HCT116 (cell line): ENCODE measurements around the gene COMMD3. TPM values are rescaled to one million over a fixed set of nuclear protein-coding genes. Genes with fewer than 3 reads are reported as not detected.

ENCODE experiments used
- ATAC-seq: fragments of 200-7000 bp; cut with Tn5 transposase; 2 replicates; pipeline ENCODE4 v1.9.1; 2020; ENCODE audit warnings: mild to moderate bottlenecking, moderate library complexity
- BruUV-seq: library from RNA; stranded (reverse); fragments of 400-500 nt; replicated peaks from 2 replicates; lab custom pipeline; 2021; lab: Mats Ljungman, UMichigan
- CTCF ChIA-PET: fragments of 300-600 bp; sonication (Branson Sonifier 250); formaldehyde crosslinking; loops from one replicate; lab custom pipeline; 2021; ENCODE audit warnings: antibody characterized with exemption; lab: Charles Lee
- POLR2A ChIA-PET: fragments of 300-600, 350-600 bp; sonication (Branson Sonifier 250); formaldehyde crosslinking; loops from one replicate; lab custom pipeline; 2021; ENCODE audit warnings: antibody characterized with exemption; lab: Charles Lee
- RAD21 ChIA-PET, 2 experiments: fragments of 300-600 bp; sonication (Branson Sonifier 250); formaldehyde crosslinking; loops; one replicate each; lab custom pipeline; 2023; ENCODE audit warnings: low total read pairs in 2 of 2; ENCODE audit not compliant: uncharacterized antibody in 2 of 2, unreplicated experiment in 2 of 2, low non-redundant PET in 1 of 2; lab: Charles Lee
- DNase-seq: peaks from one replicate; pipeline ENCODE4 v3.0.0-alpha.2; 2010; ENCODE audit warnings: low read depth, low spot score
- H2AFZ ChIP-seq: fragments of 200-600 bp; shearing (Covaris generic), sonication (generic); 2 replicates; pipeline ENCODE4 v1.6.1; 2017; ENCODE audit warnings: low read depth, mixed run types, mixed read lengths, antibody characterized with exemption, low read length; ENCODE audit not compliant: poor library complexity, severe bottlenecking
- H3K27ac ChIP-seq: 2 replicates; pipeline ENCODE4 v1.5.1; 2012; ENCODE audit warnings: low read depth, low read length
- H3K27me3 ChIP-seq: fragments of 200-600 bp; sonication (generic); 2 replicates; pipeline ENCODE4 v1.6.1; 2016; ENCODE audit warnings: mixed run types, low read length, mixed read lengths; ENCODE audit not compliant: insufficient read depth
- H3K36me3 ChIP-seq, 2 experiments: fragments of 200-500 bp in 1 of 2; fragments of 200-600 bp in 1 of 2; sonication (Bioruptor generic) in 1 of 2; sonication (generic) in 1 of 2; 2 replicates each; pipeline versions ENCODE4 v1.5.1 to v1.6.1; 2014 to 2016; ENCODE audit warnings: low read length in 2 of 2, inconsistent platforms in 1 of 2, mixed read lengths in 1 of 2, mixed run types in 1 of 2; ENCODE audit not compliant: insufficient read depth in 2 of 2, control insufficient read depth in 1 of 2
- H3K4me1 ChIP-seq, 2 experiments: fragments of 200-600 bp in 1 of 2; sonication (generic) in 1 of 2; 2 replicates each; pipeline versions ENCODE4 v1.5.1 to v1.6.1; 2012 to 2017; ENCODE audit warnings: low read length in 2 of 2, inconsistent platforms in 1 of 2, mild to moderate bottlenecking in 1 of 2, mixed read lengths in 1 of 2, mixed run types in 1 of 2, moderate library complexity in 1 of 2; ENCODE audit not compliant: insufficient read depth in 2 of 2, control insufficient read depth in 1 of 2
- H3K4me2 ChIP-seq: fragments of 200-600 bp; sonication (generic); 2 replicates; pipeline ENCODE4 v1.6.1; 2017; ENCODE audit warnings: mixed run types, low read length, mixed read lengths
- H3K4me3 ChIP-seq, 2 experiments: fragments of 200-600 bp in 1 of 2; sonication (generic) in 1 of 2; replicated peaks in 1 of 2; 2 replicates each; pipeline ENCODE4 v1.5.1; 2011 to 2016; ENCODE audit warnings: low read length in 2 of 2, control low read depth in 1 of 2, low read depth in 1 of 2, mild to moderate bottlenecking in 1 of 2, mixed read lengths in 1 of 2, mixed run types in 1 of 2
- H3K79me2 ChIP-seq: fragments of 200-600 bp; sonication (generic); 2 replicates; pipeline ENCODE4 v1.6.1; 2017; ENCODE audit warnings: mild to moderate bottlenecking, mixed run types, low read length, moderate library complexity, mixed read lengths; ENCODE audit not compliant: insufficient read depth
- H3K9ac ChIP-seq: fragments of 200-600 bp; sonication (generic); 2 replicates; pipeline ENCODE4 v1.6.1; 2016; ENCODE audit warnings: low read length, mixed read lengths
- H3K9me2 ChIP-seq: fragments of 200-600 bp; sonication (generic), shearing (Covaris generic); 2 replicates; pipeline ENCODE4 v1.6.1; 2017; ENCODE audit warnings: mixed run types, mild to moderate bottlenecking, moderate library complexity; ENCODE audit not compliant: insufficient read depth
- H3K9me3 ChIP-seq, 2 experiments: fragments of 200-500 bp in 1 of 2; fragments of 200-600 bp in 1 of 2; sonication (Bioruptor generic) in 1 of 2; sonication (generic) in 1 of 2; 2 replicates each; pipeline ENCODE4 v1.6.1; 2014 to 2017; ENCODE audit warnings: low read length in 2 of 2, mixed read lengths in 2 of 2, inconsistent platforms in 1 of 2, low read depth in 1 of 2, mild to moderate bottlenecking in 1 of 2, mixed run types in 1 of 2, moderate library complexity in 1 of 2; ENCODE audit not compliant: control insufficient read depth in 1 of 2, insufficient read depth in 1 of 2
- H4K20me1 ChIP-seq: fragments of 200-600 bp; sonication (generic), shearing (Covaris generic); 2 replicates; pipeline ENCODE4 v1.6.1; 2017; ENCODE audit warnings: mixed run types, mild to moderate bottlenecking, moderate library complexity; ENCODE audit not compliant: insufficient read depth
- CBX3 ChIP-seq: IDR thresholded peaks from 2 replicates; pipeline ENCODE4 v1.6.1; 2012; ENCODE audit warnings: low read depth
- CEBPB ChIP-seq: IDR thresholded peaks from 2 replicates; pipeline ENCODE4 v1.6.1; 2012; ENCODE audit warnings: low read depth
- EGR1 ChIP-seq: IDR thresholded peaks from 2 replicates; pipeline ENCODE4 v1.6.1; 2012; ENCODE audit warnings: low read depth
- ELF1 ChIP-seq: IDR thresholded peaks from 2 replicates; pipeline ENCODE4 v1.6.1; 2012; ENCODE audit warnings: low read depth, borderline replicate concordance
- EZH2phosphoT487 ChIP-seq: fragments of 200-600 bp; IDR thresholded peaks from 2 replicates; pipeline ENCODE4 v1.6.1; 2018; ENCODE audit warnings: antibody characterized with exemption, borderline replicate concordance
- JUND ChIP-seq: IDR thresholded peaks from 2 replicates; pipeline ENCODE4 v1.6.1; 2012
- POLR2A ChIP-seq: IDR thresholded peaks from 2 replicates; pipeline ENCODE4 v1.7.0; 2011; ENCODE audit warnings: borderline replicate concordance; ENCODE audit not compliant: insufficient read depth, insufficient read length; ENCODE audit errors: extremely low read depth
- SP1 ChIP-seq: IDR thresholded peaks from 2 replicates; pipeline ENCODE4 v1.6.1; 2012; ENCODE audit warnings: low read depth
- SRF ChIP-seq: IDR thresholded peaks from 2 replicates; pipeline ENCODE4 v1.6.1; 2012; ENCODE audit warnings: low read depth
- ZFX ChIP-seq: fragments of 450-650 bp; IDR thresholded peaks from 2 replicates; pipeline ENCODE4 v1.6.1; 2017
- ZNF274 ChIP-seq: fragments of 200-500 bp; sonication (Bioruptor generic); IDR thresholded peaks from 2 replicates; pipeline ENCODE4 v1.6.1; 2014; ENCODE audit warnings: mild to moderate bottlenecking, low read depth, low read length, inconsistent platforms
- intact Hi-C: fragments of 100-400 bp; cut with micrococcal nuclease; formaldehyde crosslinking; loops from 2 replicates; pipeline ENCODE4 v1.10.0; 2022
- total RNA-seq: library from RNA; stranded (reverse); gene quantifications from one replicate; pipeline ENCODE4 v1.2.1, GENCODE V29; 2021; ENCODE audit not compliant: unreplicated experiment
- TF ChIP-seq, protein P1 (sequence below): IDR thresholded peaks from 2 replicates; pipeline ENCODE4 v1.6.1; 2012
- TF ChIP-seq, protein P2 (sequence below): IDR thresholded peaks from 2 replicates; pipeline ENCODE4 v1.6.1; 2011; ENCODE audit warnings: mild to moderate bottlenecking, low read length, moderate library complexity; ENCODE audit not compliant: insufficient replicate concordance; ENCODE audit errors: extremely low read depth

Gene COMMD3
- total RNA-seq, 1 experiment from 2014 or later = 43.0 TPM

DNA sequence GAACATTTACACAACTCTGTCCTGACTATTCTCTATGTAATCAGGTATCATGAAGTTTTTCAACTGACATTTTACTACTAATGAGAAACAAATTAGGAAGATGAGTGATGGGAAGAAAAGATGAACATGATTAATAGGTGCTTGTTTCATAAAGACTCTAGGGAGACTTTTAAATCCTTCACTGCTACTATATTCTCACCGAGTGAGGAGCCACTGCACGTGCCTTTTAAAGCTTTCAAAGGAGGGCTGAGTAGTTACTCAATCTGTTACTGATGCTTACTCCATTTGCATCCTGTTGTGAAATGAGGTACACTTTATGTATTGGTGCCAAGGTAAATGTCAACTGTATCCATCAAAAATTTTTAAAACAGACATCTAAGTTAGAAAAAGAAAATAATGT lies 1.3 kb upstream of the COMMD3 start:
- Histone ChIP-seq H3K36me3 (no peaks in the 10 kb centered on the region), H3K9me3 (no peaks in the 10 kb centered on the region), H2AFZ (no peak overlapping the region), H3K4me3 (no peak overlapping the region), H3K9me2 (no peaks in the 10 kb centered on the region), H3K4me2 (peak overlapping the region; percentile 88; the same call in 1 of the 2 replicates), H4K20me1 (no peaks in the 10 kb centered on the region), H3K27me3 (no peaks in the 10 kb centered on the region), H3K4me1 (peaks cover 5 to 29% of the 10 kb centered on the region in 2 experiments; a peak in 3 of 4 replicates), H3K9ac (no peak overlapping the region), H3K27ac (no peak overlapping the region), H3K79me2 (peaks cover 17% of the 10 kb centered on the region; the same call in 1 of the 2 replicates)
- ATAC-seq (no peak), DNase-seq (no peak)
- CTCF ChIA-PET = no interaction called here
- no TSS peak for BruUV-seq
- RAD21 ChIA-PET = interaction anchor here in 1 of 2 experiments (0.6 kb wide), 1 partner anchor 69 kb away, joined by 3 read pairs; no protein-coding TSS in a partner anchor
- POLR2A ChIA-PET = interaction anchor here (1.4 kb wide), 1 partner anchor 122 kb away, joined by 5 read pairs; no protein-coding TSS in a partner anchor
- TF ChIP-seq EGR1 (no peak), ELF1 (no peak), CBX3 (no peak), JUND (no peak), CEBPB (no peak), ZFX (no peak), ZNF274 (no peak), SP1 (no peak), EZH2phosphoT487 (no peak), SRF (no peak), POLR2A (no peak)
- TF ChIP-seq, protein P1, sequence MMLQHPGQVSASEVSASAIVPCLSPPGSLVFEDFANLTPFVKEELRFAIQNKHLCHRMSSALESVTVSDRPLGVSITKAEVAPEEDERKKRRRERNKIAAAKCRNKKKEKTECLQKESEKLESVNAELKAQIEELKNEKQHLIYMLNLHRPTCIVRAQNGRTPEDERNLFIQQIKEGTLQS = no peak
- TF ChIP-seq, protein P2, sequence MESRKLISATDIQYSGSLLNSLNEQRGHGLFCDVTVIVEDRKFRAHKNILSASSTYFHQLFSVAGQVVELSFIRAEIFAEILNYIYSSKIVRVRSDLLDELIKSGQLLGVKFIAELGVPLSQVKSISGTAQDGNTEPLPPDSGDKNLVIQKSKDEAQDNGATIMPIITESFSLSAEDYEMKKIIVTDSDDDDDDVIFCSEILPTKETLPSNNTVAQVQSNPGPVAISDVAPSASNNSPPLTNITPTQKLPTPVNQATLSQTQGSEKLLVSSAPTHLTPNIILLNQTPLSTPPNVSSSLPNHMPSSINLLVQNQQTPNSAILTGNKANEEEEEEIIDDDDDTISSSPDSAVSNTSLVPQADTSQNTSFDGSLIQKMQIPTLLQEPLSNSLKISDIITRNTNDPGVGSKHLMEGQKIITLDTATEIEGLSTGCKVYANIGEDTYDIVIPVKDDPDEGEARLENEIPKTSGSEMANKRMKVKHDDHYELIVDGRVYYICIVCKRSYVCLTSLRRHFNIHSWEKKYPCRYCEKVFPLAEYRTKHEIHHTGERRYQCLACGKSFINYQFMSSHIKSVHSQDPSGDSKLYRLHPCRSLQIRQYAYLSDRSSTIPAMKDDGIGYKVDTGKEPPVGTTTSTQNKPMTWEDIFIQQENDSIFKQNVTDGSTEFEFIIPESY = no peak
- intact Hi-C loops = loop anchor here (5.0 kb wide), 1 partner anchor 112 kb away; no protein-coding TSS in a partner anchor
